ENCODE results near the gene PACRGL.
A peak's percentile ranks its signal among the peaks of the same experiment; 100 is the strongest.

Gene PACRGL

GRCh38 chr4:20700007-20700761, at the start of gene PACRGL:
Gene PACRGL, plus strand, starts transcription at chr4:20700458. Its CDS starts 4,024 bp downstream, at chr4:20704482.
- DNase-seq = peak; percentile 90

- DNase-seq = no peak
Measured at GRCh38 chr4:20652226-20652885, 47.9 kb upstream of the PACRGL start.

GRCh38 chr4:20658456-20658855, 41.8 kb upstream of the PACRGL start:
- no peak for DNase-seq

- no peak for DNase-seq
Measured at GRCh38 chr4:20662851-20663250, 37.4 kb upstream of the PACRGL start.

GRCh38 chr4:20666012-20666860, 34.0 kb upstream of the PACRGL start:
- no peak for DNase-seq

- DNase-seq = no peak
Measured at GRCh38 chr4:20672262-20672661, 28.0 kb upstream of the PACRGL start.

GRCh38 chr4:20675786-20676185, 24.5 kb upstream of the PACRGL start:
- DNase-seq = no peak

GRCh38 chr4:20676501-20677197, 23.6 kb upstream of the PACRGL start:
- DNase-seq = no peak

- DNase-seq = no peak
Measured at GRCh38 chr4:20678400-20678799, 21.9 kb upstream of the PACRGL start.

- no peak for DNase-seq
Measured at GRCh38 chr4:20679951-20680350, 20.3 kb upstream of the PACRGL start.

- DNase-seq = no peak
Measured at GRCh38 chr4:20680736-20681135, 19.5 kb upstream of the PACRGL start.

- no peak for DNase-seq
Measured at GRCh38 chr4:20681271-20681670, 19.0 kb upstream of the PACRGL start.

GRCh38 chr4:20682853-20683252, 17.4 kb upstream of the PACRGL start:
- no peak for DNase-seq

- no peak for DNase-seq
Measured at GRCh38 chr4:20683766-20684165, 16.5 kb upstream of the PACRGL start.

GRCh38 chr4:20684852-20685763, 15.2 kb upstream of the PACRGL start:
- no peak for DNase-seq

- DNase-seq = peak; percentile 76
Measured at GRCh38 chr4:20687864-20688263, 12.4 kb upstream of the PACRGL start.

- no peak for DNase-seq
Measured at GRCh38 chr4:20696815-20697214, 3.4 kb upstream of the PACRGL start.

- DNase-seq = peak; percentile 84
Measured at GRCh38 chr4:20698382-20698781, 1.9 kb upstream of the PACRGL start.

- peak; percentile 77 for DNase-seq
Measured at GRCh38 chr4:20698820-20699219, 1.4 kb upstream of the PACRGL start.

- no peak for DNase-seq
Measured at GRCh38 chr4:20711335-20711734, 11.1 kb downstream of the PACRGL start.

- peak; percentile 37 for DNase-seq
Measured at GRCh38 chr4:20723019-20723418, 22.8 kb downstream of the PACRGL start.

GRCh38 chr4:20723463-20723862, 23.2 kb downstream of the PACRGL start:
- DNase-seq = no peak

Data from NCI-H226 (cell line).